Measurements from ENCODE around the gene FAM170A. TPM values are rescaled to one million over a fixed set of nuclear protein-coding genes. Genes with fewer than 3 reads are reported as not detected.

Gene FAM170A
- total RNA-seq, 4 donors from 2014 or later = not detected

DNA sequence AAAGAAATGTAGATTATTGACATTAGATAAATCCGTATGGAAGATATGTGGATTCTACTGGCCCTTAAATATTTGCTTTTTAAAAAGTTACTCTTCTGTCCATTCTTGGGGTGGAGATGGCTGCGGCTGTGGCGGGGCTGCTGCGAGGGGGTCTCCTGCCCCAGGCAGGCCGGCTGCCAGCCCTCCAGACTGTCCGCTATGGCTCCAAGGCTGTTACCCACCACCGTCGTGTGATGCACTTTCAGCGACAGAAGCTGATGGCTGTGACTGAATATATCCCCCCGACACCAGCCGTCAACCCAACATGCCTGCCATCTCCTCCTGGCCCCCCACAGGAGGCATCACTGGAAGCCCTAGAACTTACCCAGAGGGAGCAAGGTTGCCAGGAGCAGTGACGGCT, 50.7 kb downstream of the FAM170A start:
- TF ChIP-seq CTCF (IDR thresholded peaks at IDR 0.05) (no peak), POLR2A (IDR thresholded peaks at IDR 0.05) (no peak)
- WGBS, 2 donors = 87 to 91% methylated on average over 12 of the region's 12 CpGs
- DNase-seq = no peak
- Histone ChIP-seq H3K4me3 (replicated peaks in 1 of 3) (no peak overlapping the region), H3K9me3 (no peaks in the 10 kb centered on the region), H3K36me3 (no peaks in the 10 kb centered on the region), H3K27me3 (no peaks in the 10 kb centered on the region), H3K4me1 (no peaks in the 10 kb centered on the region), H3K27ac (no peak overlapping the region)
- intact Hi-C loops (cut with DNase I) = no loop called here

GRCh38 chr5:119681734-119682133, 52.4 kb downstream of the FAM170A start:
- Histone ChIP-seq H3K4me3 (replicated peaks in 1 of 3) (no peak overlapping the region), H3K4me1 (no peaks in the 10 kb centered on the region), H3K36me3 (no peaks in the 10 kb centered on the region), H3K27me3 (no peaks in the 10 kb centered on the region), H3K27ac (no peak overlapping the region), H3K9me3 (no peaks in the 10 kb centered on the region)
- no peak for TF ChIP-seq POLR2A (IDR thresholded peaks at IDR 0.05)
- TF ChIP-seq CTCF (IDR thresholded peaks at IDR 0.05) = no peak
- WGBS, 2 donors = 75 to 80% methylated on average over 2 of the region's 2 CpGs
- intact Hi-C loops (cut with DNase I) = no loop called here
- no peak for DNase-seq

DNA sequence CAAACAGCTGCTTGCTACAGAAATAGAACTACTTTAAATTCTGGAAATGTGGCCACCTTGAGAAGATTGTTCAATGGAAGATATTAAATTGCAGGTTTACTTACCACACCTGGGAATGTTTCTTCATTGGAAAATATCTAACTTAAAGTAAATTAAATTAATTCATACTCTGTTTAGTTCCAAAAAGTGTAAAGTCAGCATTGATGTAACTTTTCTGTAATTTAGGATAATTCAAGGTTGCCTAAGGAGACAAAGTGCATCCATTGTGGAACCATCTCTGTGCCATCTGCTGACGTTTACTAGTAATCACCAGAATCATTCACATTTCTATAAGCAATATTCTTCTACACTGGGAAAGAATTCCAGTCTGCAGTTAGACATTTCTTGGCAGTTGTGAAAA, 53.0 kb downstream of the FAM170A start:
- no peaks in the 10 kb centered on the region for H3K36me3 ChIP-seq
- no peaks in the 10 kb centered on the region for H3K9me3 ChIP-seq
- H3K27ac ChIP-seq = no peak overlapping the region
- no peak overlapping the region for H3K4me3 ChIP-seq (replicated peaks in 1 of 3)
- H3K4me1 ChIP-seq = no peaks in the 10 kb centered on the region
- no peak for DNase-seq
- intact Hi-C loops (cut with DNase I) = no loop called here
- TF ChIP-seq POLR2A (IDR thresholded peaks at IDR 0.05) (no peak), CTCF (IDR thresholded peaks at IDR 0.05) (no peak)
- 79 to 86% methylated on average over 1 of the region's 1 CpG for WGBS, 2 donors
- H3K27me3 ChIP-seq = no peaks in the 10 kb centered on the region

Other genes with a start within 250 kb of the FAM170A start
- gene HSD17B4, start 177.1 kb upstream of the FAM170A start, total RNA-seq = 100 to 1,000 TPM; 334 to 615 (median 467) TPM